Superior temporal gyrus (tissue), 1 donor: ENCODE measurements around the gene BRK1.
"Not testable (repeated sequence)": the region's sequence is repeated elsewhere in the genome, so short reads cannot be mapped to it uniquely, and the experiment has no call there.

Experiments used
- DNase-seq: peaks from one replicate; pipeline ENCODE4 v3.0.0-alpha.2; 2016; ENCODE audit errors: extremely low spot score

BRK1 gene

DNA sequence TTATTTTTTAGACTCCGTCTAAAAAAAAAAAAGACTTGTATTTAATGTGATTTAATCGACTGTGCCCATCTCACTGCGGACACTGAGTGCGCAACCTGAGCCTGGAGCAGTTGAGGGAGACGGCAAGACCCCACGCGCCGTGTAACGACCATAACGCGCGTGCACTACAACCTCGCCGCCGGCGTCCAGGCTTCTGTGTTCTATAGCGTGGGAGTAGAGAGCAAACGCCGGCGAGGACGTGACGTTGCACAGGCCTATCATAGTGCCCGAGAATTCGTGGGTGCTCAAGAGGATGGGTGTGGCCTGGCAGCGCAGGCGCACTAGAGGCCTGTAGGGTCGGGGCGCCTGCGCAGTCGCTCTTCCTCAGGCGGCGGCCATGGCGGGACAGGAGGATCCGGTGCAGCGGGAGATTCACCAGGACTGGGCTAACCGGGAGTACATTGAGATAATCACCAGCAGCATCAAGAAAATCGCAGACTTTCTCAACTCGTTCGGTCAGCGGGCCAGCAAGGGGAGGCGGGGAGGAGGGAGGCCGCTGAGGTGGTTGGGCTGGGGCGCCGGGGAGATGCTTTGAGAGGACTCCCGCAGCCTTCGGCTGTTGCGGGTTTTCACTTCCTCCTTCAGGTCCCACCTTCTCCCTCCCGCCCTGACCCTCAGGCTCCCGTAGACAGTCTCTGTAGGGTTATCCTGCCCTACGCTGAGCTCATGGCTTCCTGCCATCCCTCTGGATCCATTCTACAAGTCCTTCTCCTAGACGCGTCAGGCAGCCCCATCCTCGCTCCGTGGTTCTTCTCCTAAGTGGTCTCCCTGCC, at the start of gene BRK1:
Gene BRK1, plus strand, starts transcription at position 350 of the 812 bp plus-strand sequence. Its CDS starts 27 bp downstream, at position 377.
- peak; percentile 98 for DNase-seq

DNA sequence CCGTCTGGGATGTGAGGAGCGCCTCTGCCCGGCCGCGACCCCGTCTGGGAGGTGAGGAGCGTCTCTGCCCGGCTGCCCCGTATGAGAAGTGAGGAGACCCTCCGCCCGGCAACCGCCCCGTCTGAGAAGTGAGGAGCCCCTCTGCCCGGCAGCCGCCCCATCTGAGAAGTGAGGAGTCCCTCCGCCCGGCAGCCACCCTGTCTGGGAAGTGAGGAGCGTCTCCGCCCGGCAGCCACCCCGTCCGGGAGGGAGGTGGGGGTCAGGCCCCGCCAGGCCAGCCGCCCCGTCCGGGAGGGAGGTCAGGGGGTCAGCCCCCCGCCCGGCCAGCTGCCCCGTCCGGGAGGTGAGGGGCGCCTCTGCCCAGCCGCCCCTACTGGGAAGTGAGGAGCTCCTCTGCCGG, 45.4 kb upstream of the BRK1 start:
- not testable (repeated sequence) for DNase-seq

DNA sequence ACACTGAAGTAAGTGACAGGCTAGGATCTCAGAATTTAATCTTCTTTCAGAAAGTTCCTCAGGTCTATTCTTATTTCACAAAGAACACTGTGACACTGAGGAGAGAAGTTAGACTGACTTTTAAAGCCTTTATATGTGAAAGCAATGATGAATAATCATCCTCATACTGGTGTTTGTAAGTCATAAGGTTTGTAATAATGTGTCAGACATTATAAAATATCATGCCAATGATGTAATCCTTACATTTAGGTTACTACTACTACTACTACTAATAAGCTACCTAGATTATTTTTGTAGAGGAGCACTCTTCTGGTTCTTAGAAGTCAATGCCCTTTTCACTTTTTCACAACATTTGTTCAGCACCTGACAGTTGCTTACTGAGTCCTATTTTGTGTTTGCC, 40.8 kb upstream of the BRK1 start:
- no peak for DNase-seq

DNA sequence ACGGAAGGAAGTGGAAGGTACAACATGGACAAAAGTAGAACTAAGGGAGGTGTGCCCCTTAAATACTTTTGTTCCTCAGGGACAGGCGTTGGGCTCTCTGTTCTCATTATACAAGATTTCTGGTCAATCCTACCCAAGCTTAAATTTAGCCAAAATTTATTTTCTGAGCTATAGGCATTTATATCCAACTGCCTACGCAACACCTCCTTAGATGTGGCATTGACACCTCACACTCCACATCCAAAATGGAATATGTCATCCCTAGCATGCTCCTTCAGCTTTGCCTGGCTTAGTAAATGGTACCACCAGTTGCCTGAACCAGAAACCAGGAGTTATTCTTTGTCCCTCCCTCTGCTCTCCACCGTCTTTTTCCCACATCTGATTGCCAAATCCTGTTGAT, 33.6 kb upstream of the BRK1 start:
- peak; percentile 60 for DNase-seq

DNA sequence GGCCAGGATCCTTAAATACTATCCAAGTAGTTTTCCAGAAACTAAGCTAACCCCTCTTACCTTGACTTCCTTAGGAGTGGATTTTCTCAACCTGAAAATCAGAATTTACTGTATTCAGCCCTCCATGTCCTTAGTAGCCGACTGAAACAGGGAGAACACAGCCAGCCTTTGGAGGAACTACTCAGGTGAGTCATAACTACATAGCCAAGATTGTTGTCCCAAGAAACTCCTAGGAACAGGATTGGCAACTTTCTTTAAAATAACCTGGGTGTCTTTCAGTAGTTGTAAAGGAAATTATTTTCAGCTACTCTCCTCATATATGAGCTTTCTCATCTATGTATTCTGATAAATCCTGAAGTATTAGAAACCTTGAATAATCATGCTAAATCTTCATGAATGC, 29.7 kb upstream of the BRK1 start:
- no peak for DNase-seq

DNA sequence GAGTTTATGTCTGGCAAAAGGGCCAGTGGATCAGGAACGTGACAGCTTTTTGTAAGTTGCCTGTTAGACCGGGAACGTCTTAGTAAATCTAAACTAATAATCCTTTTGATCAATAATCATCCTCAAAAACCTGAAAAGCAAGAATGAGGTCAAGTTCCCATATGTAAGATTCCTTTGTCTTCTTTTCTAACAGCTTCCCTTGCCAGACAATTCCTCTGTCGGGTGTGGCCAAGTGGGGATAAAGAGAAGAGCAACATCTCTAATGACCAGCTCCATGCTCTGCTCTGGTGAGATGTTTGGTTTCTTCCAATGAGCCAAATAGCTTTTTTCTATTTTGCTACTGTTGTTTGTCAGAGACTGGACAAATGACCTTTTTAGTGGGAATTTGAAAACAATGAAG, 27.2 kb upstream of the BRK1 start:
- no peak for DNase-seq

DNA sequence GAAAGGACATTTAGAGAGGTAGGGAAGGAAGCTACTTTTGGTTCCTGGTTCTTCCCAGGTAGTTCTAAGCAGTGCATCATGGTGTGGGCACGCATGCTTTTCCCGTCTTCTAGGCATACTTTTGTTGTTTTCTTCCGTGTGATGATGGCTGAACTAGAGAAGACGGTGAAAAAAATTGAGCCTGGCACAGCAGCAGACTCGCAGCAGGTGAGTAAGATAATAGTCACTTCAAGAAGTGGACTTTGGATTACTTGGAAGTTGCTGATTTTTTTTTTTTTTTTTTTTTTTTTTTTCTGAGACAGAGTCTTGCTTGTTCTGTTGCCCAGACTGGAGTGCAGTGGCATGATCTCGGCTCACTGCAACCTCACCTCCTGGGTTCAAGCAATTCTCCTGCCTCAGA, 25.3 kb upstream of the BRK1 start:
- DNase-seq, result no peak

DNA sequence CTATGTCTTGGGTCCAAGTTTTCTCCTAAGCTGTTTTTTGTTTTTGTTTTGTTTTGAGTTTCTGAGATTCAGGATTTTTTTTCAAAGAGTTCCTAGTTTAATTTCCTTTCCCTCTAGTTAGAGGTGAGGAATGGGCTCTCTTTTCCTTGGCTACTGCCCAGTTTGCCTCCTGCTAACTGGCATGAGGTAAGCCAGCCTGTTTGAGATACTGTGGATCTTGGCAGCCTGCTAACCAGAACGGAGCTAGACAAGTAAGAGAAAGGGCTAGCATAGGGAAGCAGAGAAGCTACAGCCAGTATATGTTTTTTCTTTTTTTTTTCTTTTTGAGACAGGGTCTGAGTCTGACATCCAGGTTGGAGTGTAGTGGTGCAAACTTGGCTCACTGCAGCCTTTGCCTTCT, 24.7 kb upstream of the BRK1 start:
- DNase-seq, result not testable (repeated sequence)

DNA sequence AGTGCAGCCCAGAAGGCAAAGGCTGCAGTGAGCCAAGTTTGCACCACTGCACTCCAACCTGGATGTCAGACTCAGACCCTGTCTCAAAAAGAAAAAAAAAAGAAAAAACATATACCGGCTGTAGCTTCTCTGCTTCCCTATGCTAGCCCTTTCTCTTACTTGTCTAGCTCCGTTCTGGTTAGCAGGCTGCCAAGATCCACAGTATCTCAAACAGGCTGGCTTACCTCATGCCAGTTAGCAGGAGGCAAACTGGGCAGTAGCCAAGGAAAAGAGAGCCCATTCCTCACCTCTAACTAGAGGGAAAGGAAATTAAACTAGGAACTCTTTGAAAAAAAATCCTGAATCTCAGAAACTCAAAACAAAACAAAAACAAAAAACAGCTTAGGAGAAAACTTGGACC, 24.1 kb upstream of the BRK1 start:
- DNase-seq, result not testable (repeated sequence)

DNA sequence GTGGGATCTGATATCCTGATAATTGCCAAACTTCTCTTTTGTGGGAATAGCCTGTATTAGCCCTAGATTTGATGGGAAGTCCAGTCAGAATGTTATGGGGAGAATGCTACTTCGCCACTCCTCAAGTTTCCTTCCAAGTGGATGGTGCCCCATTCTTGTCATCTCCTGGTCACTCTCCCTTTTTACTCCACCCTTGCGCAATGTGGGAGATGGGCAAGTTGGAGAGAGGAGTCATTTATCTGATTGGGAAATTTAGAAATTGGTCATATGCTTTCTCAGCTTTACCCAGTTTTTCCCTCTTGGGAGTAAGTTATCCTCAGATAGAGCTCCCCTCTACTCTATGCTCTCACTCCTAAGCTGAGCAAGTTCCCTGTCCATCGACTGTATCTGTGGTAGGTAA, 21.8 kb upstream of the BRK1 start:
- no peak for DNase-seq

DNA sequence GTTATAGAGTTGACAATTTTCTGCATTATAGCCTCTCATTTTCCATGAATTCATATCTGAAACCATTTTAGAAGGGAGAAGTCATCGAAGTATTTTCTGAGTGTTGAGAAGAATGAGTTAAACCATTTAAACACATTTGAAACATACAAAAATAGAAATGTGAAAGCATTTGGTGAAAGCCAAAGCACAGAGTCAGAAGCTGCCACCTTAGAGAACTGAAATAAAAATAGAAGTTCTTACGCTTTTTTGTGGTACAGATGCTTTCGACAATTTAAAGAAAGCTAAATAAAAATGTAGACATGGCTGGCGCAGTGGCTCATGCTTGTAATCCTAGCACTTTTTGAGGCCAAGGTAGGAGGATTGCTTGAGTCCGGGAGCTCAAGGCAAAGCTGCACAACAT, 16.4 kb upstream of the BRK1 start:
- peak; percentile 53 for DNase-seq

DNA sequence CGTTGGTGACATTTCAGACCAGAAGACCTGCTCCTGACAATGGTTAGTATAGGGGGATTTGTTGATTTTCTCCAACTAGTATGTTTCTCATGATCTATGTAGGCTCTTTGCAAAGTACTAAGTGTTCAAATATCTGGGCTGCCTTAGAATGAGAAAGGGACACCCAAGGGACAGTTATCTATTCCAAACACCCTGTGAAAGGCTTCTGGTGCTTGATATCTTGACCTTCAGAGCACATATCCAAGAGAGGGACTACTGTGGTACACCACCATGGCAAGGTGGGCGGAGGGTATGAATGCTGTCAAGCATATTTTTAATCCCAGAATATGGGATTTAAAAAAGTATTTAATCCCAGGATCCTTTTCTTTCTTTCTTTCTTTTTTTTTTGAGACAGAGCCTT, 8.6 kb upstream of the BRK1 start:
- DNase-seq, result no peak

DNA sequence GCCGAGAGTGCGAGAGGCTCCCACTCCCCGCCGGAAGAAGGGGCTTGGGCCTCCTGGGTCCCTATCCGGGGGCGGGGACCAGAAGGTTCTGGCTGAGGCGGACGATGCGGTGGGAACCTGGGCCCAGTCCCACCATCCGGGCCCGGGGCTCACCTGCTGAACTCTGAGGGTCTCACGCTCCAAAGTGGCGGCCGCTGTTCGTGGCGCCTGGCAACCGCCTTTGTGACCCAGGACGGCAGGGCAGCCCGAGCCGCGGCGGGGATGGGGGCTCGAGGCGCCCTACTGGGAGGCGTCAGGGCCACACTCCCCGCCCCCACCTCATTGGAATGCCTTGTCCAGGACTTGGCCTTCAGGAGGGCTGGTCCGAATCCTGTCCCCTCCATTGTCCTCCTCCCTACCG, 7.4 kb upstream of the BRK1 start, which contains the start of gene FANCD2OS:
Gene FANCD2OS, minus strand, starts transcription at position 165 of the 400 bp plus-strand sequence. CDS start 3,481 bp downstream, outside the sequence.
- DNase-seq, result no peak

DNA sequence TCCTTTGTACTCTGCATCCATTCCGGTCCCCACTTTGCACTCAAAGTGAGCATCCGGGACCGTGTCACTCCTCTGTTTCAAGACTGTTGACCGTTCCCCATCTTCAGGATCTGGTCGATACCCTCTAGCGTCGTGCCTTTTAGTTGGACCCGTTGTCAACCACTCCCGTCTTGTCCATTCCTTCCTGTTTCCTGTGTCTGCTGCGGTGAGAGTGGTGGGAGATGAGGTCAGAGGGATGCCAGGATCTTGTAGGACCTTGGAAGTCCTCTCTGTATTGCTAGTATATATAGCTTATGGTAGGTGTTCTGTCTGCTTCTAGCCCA, 624 bp downstream of the BRK1 start:
- DNase-seq, result no peak

DNA sequence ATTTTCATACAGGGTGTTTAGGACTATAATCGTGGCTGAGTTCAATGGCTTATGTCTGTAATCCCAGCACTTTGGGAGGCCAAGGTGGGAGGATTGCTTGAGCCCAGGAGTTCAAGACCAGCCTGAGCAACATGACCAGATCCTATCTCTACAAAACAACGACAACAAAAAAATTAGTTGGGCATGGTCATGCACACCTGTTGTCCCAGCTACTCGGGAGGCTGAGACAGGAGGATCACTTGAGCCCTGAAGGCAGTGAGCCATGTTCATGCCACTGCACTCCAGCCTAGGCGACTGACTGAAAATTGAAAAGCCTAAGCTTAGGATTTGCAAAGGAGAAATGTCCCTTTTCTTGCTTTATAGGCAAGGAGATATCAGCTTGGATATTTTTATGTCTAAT, 1.5 kb downstream of the BRK1 start:
- no peak for DNase-seq

DNA sequence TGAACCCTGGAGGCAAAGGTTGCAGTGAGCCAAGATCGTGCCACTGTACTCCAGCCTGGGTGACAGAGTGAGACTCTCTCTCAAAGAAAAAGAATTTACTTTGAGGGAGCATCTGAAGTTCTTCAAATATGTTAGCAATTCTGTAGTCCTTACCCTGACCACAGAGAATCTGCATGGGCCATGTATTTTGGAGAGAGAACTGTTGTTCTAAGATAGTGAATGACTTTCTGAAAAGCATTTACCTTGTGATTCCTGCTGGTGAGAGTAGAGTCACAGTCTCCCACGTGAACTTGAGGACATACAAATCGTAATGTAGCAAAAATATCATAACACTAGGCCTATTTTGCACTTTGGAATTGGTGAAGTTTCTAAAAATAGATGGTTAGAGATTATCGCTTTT, 3.9 kb downstream of the BRK1 start:
- no peak for DNase-seq

DNA sequence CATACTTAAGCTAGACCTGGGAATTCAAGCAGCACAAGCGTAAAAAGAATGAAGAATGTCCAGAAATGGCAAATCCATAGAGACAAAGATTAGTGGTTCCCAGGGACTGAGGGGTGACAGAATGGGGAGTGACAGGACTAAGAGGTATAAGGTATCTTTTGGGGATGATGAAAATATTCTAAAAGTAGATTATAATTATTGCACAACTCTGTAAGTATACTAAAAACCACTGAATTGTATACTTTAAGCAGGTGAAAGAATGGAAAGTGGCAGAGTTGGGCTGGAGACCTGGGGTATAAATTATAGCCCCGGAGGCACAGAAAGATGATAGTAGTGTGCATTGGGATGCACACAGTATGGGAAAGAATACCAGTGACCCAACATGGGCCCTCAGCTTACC, 5.6 kb downstream of the BRK1 start:
- no peak for DNase-seq

DNA sequence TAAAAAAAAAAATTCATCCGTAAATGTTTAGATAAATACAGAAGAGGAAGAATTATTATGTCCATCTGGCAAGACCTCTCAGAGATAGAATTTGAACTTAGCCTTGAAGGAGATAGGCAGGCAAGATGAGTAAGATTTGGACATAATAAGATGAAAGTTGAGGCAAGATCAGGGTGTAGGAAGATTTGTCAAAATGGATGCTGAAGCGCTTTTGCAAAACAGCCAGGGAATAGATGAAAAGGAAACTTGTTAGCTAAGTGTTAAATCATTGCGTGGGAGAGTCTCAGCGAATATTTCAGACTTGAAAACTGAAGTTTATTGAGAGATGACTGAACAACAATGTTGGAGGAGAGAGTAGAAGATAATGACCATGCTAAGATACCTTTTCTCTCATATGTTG, 7.2 kb downstream of the BRK1 start:
- peak; percentile 39 for DNase-seq

DNA sequence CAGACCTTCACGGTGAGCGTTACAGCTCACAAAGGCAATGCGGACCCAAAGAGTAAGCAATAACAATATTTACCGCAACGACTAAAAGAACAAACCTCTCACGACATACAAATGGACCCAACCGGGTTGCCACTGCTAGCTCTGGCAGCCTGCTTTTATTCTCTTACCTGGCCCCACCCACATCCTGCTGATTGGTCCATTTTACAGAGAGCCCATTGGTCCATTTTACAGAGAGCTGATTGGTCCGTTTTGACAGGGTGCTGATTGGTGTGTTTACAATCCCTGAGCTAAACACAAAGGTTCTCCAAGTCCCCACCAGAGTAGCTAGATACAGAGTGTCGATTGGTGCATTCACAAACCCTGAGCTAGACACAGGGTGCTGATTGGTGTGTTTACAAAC, 20.4 kb downstream of the BRK1 start:
- DNase-seq, result not testable (repeated sequence)

DNA sequence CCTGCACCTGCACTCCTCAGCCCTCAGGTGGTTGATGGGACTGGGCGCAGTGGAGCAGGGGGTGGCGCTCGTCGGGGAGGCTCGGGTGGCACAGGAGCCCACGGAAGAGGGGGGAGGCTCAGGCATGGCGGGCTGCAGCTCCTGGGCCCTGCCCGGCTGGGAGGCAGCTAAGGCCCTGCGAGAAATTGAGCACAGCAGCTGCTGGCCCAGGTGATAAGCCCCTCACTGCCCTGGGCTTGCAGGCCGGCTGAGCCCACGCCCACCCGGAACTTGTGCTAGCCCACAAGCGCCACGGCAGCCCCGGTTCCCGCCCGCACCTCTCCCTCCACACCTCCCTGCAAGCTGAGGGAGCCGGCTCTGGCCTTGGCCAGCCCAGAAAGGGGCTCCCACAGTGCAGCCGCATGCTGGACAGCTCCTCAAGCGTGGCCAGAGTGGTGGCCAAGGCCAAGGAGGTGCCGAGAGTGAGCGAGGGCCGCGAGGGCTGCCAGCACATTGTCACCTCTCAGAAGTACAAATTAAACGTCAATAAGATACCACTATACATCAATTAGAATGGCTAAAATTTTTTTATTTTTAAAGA, 21.0 kb downstream of the BRK1 start:
- no peak for DNase-seq

DNA sequence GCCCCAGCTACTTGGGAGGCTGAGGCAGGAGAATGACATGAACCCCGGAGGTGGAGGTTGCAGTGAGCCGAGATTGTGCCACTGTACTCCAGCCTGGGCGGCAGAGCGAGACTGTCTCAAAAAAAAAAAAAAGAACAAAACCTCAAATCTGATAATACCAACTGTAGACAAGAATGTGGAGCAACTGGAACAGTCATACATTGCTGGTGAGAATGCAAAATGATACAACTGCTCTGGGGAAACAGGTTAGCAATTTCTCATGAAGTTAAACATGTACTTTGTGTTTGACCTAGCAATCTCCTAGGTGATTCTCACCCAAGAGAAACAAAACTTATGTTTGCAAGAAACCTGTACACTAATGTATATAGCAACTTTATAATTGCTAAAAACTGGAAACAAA, 21.7 kb downstream of the BRK1 start:
- no peak for DNase-seq

DNA sequence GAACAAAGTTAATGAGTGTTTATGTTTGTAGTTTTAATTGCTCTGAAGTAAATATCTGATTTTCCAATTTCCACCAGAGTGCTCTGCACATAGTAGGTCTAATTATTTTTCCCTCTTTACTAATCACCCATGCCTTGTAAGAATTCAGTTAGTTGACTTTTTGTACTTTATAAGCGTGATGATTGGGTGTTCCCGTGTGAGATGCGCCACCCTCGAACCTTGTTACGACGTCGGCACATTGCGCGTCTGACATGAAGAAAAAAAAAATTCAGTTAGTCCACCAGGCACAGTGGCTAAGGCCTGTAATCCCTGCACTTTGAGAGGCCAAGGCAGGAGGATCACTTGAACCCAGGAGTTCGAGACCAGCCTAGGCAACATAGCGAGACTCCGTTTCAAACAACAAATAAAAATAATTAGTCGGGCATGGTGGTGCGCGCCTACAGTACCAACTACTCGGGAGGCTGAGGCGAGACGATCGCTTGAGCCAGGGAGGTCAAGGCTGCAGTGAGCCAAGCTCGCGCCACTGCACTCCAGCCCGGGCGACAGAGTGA, 25.6 kb downstream of the BRK1 start:
- DNase-seq, result no peak
